Ovary (tissue), 9 donors: ENCODE data around the gene ZNHIT6. TPM values are rescaled to one million over a fixed set of nuclear protein-coding genes. Genes with fewer than 3 reads are reported as not detected.

Source experiments
- DNase-seq, 5 donors: peaks; one replicate each; pipeline ENCODE4 v3.0.0-alpha.2; 2019 to 2020
- H3K27ac ChIP-seq, 2 donors: fragments of 200-600 bp; one replicate each; pipeline versions ENCODE4 v1.5.1 to v1.8.0; 2019 to 2022
- H3K27me3 ChIP-seq: fragments of 200-600 bp; one replicate; pipeline ENCODE4 v1.8.0; 2022
- H3K36me3 ChIP-seq: fragments of 200-600 bp; sonication (generic); one replicate; pipeline ENCODE4 v1.5.1; 2019
- H3K4me1 ChIP-seq: one replicate; pipeline ENCODE4 v1.8.1; 2013; ENCODE audit warnings: mild to moderate bottlenecking, moderate library complexity; ENCODE audit not compliant: insufficient read depth
- H3K4me3 ChIP-seq: fragments of 200-600 bp; sonication (generic); one replicate; pipeline ENCODE4 v1.5.1; 2017
- H3K9me3 ChIP-seq, 2 donors: fragments of 200-600 bp in 1 of 2; sonication (generic) in 1 of 2; one replicate each; pipeline versions ENCODE4 v1.5.1 to v1.8.1; 2013 to 2019; ENCODE audit warnings: mild to moderate bottlenecking in 1 of 2, moderate library complexity in 1 of 2
- CTCF ChIP-seq, 3 donors: fragments of 450-650 bp in 2 of 3; fragments of 200-600 bp in 1 of 3; IDR thresholded peaks; one replicate each; pipeline versions ENCODE4 v1.5.1 to v1.8.0; 2016 to 2022; ENCODE audit warnings: antibody characterized with exemption in 3 of 3, mild to moderate bottlenecking in 1 of 3
- EP300 ChIP-seq: sonication (generic); formaldehyde crosslinking; IDR thresholded peaks from one replicate; pipeline ENCODE4 v1.6.1; 2017; ENCODE audit warnings: antibody characterized with exemption
- POLR2A ChIP-seq: fragments of 450-650 bp; IDR thresholded peaks from one replicate; pipeline ENCODE4 v1.6.1; 2017; ENCODE audit warnings: antibody characterized with exemption, mild to moderate bottlenecking, moderate library complexity
- WGBS, 3 donors: extraction: QIAGEN DNeasy Blood & Tissue Kit in 1 of 3; methylation state at CpG; one replicate each; pipeline versions ENCODE4 v1.1.5 to v1.1.7; 2013 to 2017; 5-methylcytosine and 5-hydroxymethylcytosine counted together
- intact Hi-C, 4 donors: fragments of 100-400 bp; cut with DNase I; formaldehyde crosslinking; loops; one replicate each; pipeline versions ENCODE4 v1.11.0 to v1.15.1; 2022 to 2023
- polyA plus RNA-seq, 2 donors: library from polyadenylated mRNA; stranded (reverse); fragments of 200-250 nt in 1 of 2; fragments of 350-450 nt in 1 of 2; fragmentation: Illumina TruSeq in 1 of 2; extraction: RNeasy Lipid Tissue Mini Kit (QIAGEN cat#74804) in 1 of 2; gene quantifications; one replicate each; pipeline ENCODE4 v1.2.3, GENCODE V29; 2013 to 2014
- total RNA-seq, 7 donors: library from RNA; depleted of rRNA in 2 of 7; stranded (reverse); fragments of >200 nt in 2 of 7; fragmentation: NEBNext Ultra II Directional in 3 of 7; extraction: Animal tissue kit (Norgen Biotek cat#: 25700) in 3 of 7; gene quantifications; one replicate each; pipeline versions ENCODE4 v1.1.0 to v1.2.4, GENCODE V29; 2016 to 2023
- donor health status: DM: no; HTN: no; CAD: no; lungs with moderate emphysema.
- donor health status: DM: no; HTN: no; CAD: no.
- donor health status: Bipolar disorder and iron deficiency.
- donor health status: DM: yes; HTN: yes; CAD: no.
- donor health status: DM: no; HTN: no; CAD: no.
- donor health status: DM: yes; HTN: yes; CAD: no.

ZNHIT6 gene
- total and polyA plus RNA-seq, 9 donors: 8.8 to 22.9 (median 16.2) TPM

GRCh38 chr1:85692730-85693314 is 15.4 kb downstream of the ZNHIT6 start:
- no peak for DNase-seq
- intact Hi-C loops: loop anchor here (5.0 to 10.0 kb wide), 2 partner anchors 386 to 388 kb away; no protein-coding TSS in a partner anchor

GRCh38 chr1:85689775-85690404 is 18.3 kb downstream of the ZNHIT6 start:
- intact Hi-C loops: loop anchor here (5.0 to 10.0 kb wide), 2 partner anchors 383 to 385 kb away; no protein-coding TSS in a partner anchor
- Histone ChIP-seq H3K27me3 (no peaks in the 10 kb centered on the region), H3K4me3 (no peak overlapping the region), H3K4me1 (no peaks in the 10 kb centered on the region), H3K36me3 (no peaks in the 10 kb centered on the region), H3K27ac (no peak overlapping the region), H3K9me3 (no peaks in the 10 kb centered on the region)
- no peak for TF ChIP-seq CTCF (IDR thresholded peaks at IDR 0.05)
- TF ChIP-seq POLR2A: no peak
- no peak for TF ChIP-seq EP300
- 95% methylated on average over 4 of the region's 4 CpGs for WGBS, 3 donors
- DNase-seq: no peak

More at GRCh38 chr1:85692730-85693314, 15.4 kb downstream of the ZNHIT6 start:
- no peak overlapping the region for H3K4me3 ChIP-seq
- no peaks in the 10 kb centered on the region for H3K36me3 ChIP-seq
- H3K4me1 ChIP-seq: no peaks in the 10 kb centered on the region
- no peaks in the 10 kb centered on the region for H3K27me3 ChIP-seq
- 30 to 40% (median 36%) methylated on average over 1 of the region's 1 CpG for WGBS, 3 donors
- H3K27ac ChIP-seq: no peak overlapping the region
- no peaks in the 10 kb centered on the region for H3K9me3 ChIP-seq
- TF ChIP-seq EP300 (no peak), CTCF (IDR thresholded peaks at IDR 0.05) (peak in 1 of 3 donors; percentile 11), POLR2A (no peak)

- H3K27ac ChIP-seq: no peak overlapping the region
- no peak for DNase-seq
- WGBS, 3 donors: 93 to 96% (median 94%) methylated on average over 9 of the region's 9 CpGs
- no peaks in the 10 kb centered on the region for H3K27me3 ChIP-seq
- no peaks in the 10 kb centered on the region for H3K9me3 ChIP-seq
- no peak overlapping the region for H3K4me3 ChIP-seq
- intact Hi-C loops: no loop called here
- no peaks in the 10 kb centered on the region for H3K36me3 ChIP-seq
- TF ChIP-seq CTCF (IDR thresholded peaks at IDR 0.05) (no peak), EP300 (no peak), POLR2A (no peak)
- no peaks in the 10 kb centered on the region for H3K4me1 ChIP-seq
Measured at GRCh38 chr1:85683292-85684025, 24.8 kb downstream of the ZNHIT6 start.

- 38 to 55% (median 50%) methylated on average over 2 of the region's 2 CpGs for WGBS, 3 donors
- DNase-seq: no peak
- no peaks in the 10 kb centered on the region for H3K9me3 ChIP-seq
- intact Hi-C loops: no loop called here
- no peaks in the 10 kb centered on the region for H3K4me1 ChIP-seq
- H3K36me3 ChIP-seq: no peaks in the 10 kb centered on the region
- H3K27me3 ChIP-seq: no peaks in the 10 kb centered on the region
- H3K27ac ChIP-seq: no peak overlapping the region
- TF ChIP-seq EP300: no peak
- no peak for TF ChIP-seq CTCF (IDR thresholded peaks at IDR 0.05)
- TF ChIP-seq POLR2A: no peak
- no peak overlapping the region for H3K4me3 ChIP-seq
Measured at GRCh38 chr1:85681087-85681486, 27.1 kb downstream of the ZNHIT6 start.
